ENCODE measurements around the gene RHOXF2B.
"Not testable (repeated sequence)": the region's sequence is repeated elsewhere in the genome, so short reads cannot be mapped to it uniquely, and the experiment has no call there.

The RHOXF2B gene

GRCh38 chrX:120077590-120077989 lies at the start of gene RHOXF2B:
TSS of gene RHOXF2B (minus strand) at chrX:120077690. CDS start at chrX:120077552, 138 bp downstream.
- DNase-seq, result not testable (repeated sequence)

- DNase-seq, result no peak
Measured at GRCh38 chrX:120125444-120125843, 48.0 kb upstream of the RHOXF2B start.

- no peak for DNase-seq
Measured at GRCh38 chrX:120120223-120120622, 42.7 kb upstream of the RHOXF2B start.

DNA sequence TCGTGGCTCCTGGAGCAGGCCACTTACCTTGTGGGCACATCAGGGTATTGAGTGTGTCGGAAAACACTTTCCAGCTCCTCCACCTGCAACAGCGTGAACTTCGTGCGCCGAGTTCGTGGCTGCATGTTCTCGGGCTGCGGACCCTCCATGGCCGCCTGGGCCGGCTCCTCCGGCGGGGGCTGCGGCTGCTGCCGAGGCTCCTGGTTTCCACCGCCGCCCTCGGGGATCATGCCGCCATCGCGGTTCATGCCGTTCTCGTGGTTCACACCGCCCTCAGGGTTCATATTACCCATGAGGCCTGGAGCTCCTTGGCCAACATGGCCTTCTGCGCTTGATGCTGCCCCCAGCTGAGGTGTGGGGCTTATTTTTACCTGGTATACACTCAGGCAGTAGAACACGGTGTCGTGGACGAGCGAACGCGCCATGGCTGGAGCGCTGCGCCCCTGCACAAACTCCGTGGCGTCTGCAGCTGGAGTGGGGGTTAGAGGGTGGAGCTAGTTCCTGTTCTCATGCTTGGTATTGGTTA lies 38.0 kb upstream of the RHOXF2B start, which contains the start of gene RHOXF1:
Gene RHOXF1 (minus strand): TSS at position 476 of the 526 bp plus-strand sequence. CDS start 51 bp downstream, at position 425.
- no peak for DNase-seq

GRCh38 chrX:120111611-120112010 lies 34.1 kb upstream of the RHOXF2B start:
- no peak for DNase-seq

DNA sequence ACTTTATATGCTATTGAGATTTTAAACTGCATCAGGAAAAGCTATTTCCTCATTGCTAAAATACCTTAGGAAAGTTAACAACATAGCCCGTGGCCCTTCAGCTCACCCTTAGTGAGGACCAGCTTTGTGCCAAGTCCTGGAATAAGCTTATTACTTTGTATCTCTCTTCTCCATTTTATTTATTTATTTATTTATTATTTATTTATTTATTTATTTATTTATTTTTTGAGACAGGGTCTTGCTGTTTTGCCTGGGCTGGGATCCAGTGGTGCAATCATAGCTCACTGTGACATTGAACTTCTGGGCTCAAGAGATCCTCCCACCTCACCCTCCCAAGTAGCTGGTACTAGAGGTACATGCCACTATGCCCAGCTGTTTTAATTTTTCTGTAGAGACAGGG lies 31.9 kb upstream of the RHOXF2B start:
- no peak for DNase-seq

DNA sequence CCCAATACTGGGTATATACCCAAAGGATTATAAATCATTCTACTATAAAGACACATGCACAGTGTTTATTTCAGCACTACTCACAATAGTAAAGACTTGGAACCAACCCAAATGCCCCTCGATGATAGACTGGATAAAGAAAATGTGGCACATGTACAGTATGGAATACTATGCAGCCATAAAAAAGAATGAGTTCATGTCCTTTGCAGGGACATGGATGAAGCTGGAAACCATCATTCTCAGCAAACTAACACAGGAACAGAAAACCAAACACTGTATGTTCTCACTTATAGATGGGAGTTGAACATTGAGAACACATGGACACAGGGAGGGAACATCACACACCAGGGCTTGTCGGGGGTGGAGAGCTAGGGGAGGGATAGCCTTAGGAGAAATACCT lies 27.2 kb upstream of the RHOXF2B start:
- not testable (repeated sequence) for DNase-seq

DNA sequence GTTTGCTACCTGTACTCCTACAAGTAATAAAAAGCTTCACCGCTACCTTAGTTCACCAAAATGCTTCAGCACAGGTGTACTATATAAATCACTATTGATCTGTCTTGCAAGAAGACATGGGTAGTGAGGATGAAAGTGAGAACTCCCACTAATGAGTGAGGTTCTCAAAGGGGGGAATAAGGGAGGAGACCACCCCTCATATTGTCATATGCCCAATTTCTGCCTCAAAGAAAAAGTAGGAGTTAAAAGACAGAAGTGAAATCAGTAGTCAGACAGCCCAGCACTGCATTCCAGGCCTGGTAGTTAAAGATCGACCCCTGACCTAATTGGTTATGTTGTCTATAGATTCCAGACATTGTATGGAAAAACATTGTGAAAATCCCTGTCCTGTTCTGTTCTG lies 23.6 kb upstream of the RHOXF2B start:
- DNase-seq, result not testable (repeated sequence)

DNA sequence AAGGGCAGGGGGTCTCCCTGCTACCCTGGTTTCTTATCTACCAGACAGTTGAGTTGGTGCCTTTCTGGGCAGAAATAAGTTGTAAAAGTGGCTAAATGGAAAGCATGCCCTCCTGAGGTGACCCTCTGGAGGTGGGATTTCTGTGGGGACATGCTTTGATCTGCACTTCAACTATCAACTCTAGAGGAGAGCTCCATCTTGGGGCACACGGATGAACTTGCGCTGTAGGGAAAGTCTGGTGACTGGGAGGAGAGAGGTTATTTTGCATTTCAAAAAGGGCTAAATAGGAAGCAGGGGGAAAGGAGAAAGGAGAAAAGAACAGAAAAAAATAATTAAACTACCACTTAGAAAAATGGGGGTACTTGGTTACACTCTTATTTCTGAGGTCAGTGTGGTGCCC lies 12.7 kb upstream of the RHOXF2B start:
- DNase-seq, result no peak

DNA sequence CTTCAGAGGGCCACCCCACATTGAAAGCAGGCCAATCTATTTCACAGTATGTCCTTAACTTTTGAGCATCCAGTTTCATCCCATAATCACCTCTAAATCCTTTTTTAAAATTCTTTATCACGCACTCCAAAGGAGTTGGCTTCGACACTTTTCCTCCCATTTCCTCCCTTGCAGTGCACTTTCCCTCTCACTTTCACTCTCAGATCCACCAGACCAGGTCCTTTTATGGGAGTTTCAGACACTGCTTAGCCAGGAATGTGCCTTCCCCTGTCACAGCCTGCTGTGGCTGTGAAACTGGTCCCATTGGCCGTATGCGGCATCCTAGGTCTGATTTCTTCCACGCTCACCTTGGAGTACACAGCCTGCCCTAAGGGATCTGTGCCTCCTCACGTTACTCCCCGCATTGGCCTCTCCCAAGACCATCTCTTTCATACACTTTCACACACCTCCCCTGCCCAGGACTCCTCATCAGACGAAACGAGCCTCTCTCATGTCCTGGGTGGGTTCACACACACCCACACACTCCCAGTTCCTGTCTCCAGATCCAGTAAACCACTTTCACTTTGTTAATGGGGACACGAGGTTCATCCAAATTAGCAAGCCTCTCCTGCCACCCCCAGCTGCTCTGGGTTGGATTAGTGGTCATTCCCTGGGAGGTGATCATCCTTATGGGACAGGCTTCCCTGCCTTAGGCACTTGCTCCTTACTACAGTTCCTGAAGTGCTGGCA lies 10.0 kb upstream of the RHOXF2B start:
- DNase-seq, result no peak

GRCh38 chrX:120085553-120086185 lies 8.2 kb upstream of the RHOXF2B start:
- not testable (repeated sequence) for DNase-seq

GRCh38 chrX:120066169-120066568 lies 11.3 kb downstream of the RHOXF2B start:
- DNase-seq, result not testable (repeated sequence)

- DNase-seq, result not testable (repeated sequence)
Measured at GRCh38 chrX:120042712-120043111, 34.8 kb downstream of the RHOXF2B start.

DNA sequence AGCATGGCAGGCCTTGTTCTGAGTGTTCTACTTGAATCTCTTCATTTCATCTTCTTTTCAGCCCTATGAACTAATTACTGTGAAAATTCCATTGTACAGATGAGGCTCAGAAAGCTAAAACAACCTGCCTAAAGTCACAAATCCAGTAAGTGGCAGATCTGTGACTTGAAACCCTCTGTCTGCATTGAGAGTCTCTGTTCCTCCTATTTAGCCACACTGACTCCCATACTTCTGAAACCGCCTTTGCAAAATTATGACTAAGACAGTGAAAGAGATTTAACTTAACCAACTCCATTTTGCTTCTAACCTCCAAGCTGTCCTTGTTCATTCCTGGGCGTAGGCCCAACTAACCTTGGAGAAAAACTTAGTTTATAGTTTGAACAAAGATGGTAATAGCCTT lies 35.2 kb downstream of the RHOXF2B start:
- not testable (repeated sequence) for DNase-seq

- not testable (repeated sequence) for DNase-seq
Measured at GRCh38 chrX:120040176-120040575, 37.3 kb downstream of the RHOXF2B start.

DNA sequence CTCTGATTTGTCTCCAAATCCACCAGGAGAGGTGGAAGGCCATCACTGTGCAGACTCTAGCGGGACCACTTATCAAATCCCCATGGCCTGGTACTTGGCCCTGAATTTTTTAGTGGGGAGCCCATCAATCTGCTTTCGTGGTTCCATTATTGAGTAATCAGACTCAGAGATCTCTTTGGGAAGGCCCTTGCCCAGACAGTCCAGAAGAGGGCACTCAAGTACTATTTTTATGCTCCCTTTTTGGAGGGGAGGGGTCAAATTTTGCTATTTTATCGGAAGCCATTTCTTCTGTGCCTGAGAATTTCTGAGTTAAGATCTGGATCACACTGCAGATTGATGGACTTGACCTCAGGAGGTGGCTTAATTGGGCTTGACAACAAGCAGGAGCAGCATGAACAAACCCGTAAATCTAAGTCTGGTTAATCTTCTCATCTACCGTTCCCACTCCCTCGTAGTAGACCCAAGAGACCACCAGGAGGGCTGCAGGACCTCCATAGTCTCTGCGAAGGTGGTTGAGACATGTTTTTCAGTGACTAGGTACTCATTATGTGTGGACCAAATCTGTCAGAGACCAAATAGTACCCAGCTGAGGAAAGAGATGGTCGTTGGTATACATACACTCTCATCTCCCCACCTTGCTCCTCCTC lies 38.3 kb downstream of the RHOXF2B start:
- DNase-seq, result not testable (repeated sequence)

DNA sequence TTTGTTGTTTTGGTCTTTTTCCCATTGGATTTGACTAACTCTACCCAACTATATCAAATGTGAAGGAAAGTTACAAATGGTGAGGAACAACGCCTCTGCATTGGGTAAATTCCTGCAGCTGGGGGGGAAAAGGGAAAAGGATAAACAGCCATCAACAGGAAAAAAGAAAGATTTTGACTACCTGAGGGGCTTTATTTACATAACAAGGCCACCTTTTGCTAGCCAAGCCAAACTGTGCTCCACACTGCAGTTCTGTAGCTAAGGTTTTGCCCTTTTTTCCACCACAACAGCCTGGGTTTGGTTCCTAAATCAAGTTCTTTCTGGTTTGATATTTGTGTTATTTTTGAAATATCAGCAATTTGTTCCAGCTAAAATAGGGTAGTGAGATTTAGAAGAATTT lies 40.8 kb downstream of the RHOXF2B start:
- no peak for DNase-seq

DNA sequence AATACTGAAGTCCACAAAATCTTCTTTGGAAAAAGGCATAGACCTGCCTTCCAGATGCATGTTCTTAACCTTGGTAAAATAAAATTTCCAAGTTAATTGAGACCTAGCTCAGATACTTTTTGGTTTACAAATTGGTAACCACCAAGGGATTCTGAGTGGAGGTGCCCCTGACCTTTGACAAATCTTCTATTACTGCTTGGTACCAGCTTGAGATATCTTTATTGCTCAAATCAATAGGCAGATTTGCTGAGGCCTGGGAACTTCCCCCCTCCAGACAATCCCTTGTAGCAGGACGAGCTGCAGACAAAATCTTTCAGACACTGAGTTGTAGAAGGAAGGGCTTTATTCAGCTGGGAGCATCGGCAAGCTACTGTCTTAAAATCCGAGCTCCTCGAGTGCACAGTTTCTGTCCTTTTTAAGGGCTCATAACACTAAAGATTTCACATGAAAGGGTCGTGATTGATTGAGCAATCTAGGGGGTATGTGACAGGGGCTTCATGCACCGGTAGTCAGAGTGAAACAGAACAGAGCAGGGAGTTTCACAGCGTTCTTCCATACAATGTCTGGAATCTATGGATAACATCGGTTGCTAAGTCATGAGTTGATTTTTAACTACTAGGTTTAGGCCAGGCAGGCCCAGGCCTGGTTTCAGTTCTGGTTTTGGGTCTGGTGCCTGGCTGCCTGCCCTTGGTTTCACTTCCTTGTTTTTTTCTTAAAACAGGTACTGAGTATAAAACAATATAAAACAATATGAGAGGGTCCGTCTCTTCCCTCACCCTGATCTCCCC lies 41.8 kb downstream of the RHOXF2B start:
- not testable (repeated sequence) for DNase-seq

- DNase-seq, result no peak
Measured at GRCh38 chrX:120029354-120029753, 48.1 kb downstream of the RHOXF2B start.

DNA sequence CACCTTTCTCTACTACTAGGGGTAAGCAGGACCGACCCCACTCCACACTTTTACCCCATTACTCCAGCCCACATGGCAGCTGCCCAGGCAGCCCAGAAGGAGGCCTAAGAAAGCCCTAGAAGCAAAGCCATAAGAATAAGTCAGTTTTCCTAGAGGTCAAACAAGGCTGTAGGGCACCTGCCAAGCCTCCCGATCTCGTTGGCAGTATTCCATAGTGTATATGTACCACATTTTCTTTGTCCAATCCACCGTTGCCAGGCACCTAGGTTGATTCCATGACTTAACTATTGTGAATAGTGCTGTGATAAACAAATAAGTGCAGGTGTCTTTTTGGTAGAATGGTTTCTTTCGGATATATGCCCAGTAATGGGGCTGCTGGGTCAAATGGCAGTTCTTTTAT lies 54.2 kb downstream of the RHOXF2B start:
- DNase-seq, result no peak

- DNase-seq, result no peak
Measured at GRCh38 chrX:120022763-120023162, 54.7 kb downstream of the RHOXF2B start.
